HepG2 (cell line): ENCODE data around the gene ZBTB45. TPM values are rescaled to one million over a fixed set of nuclear protein-coding genes. Genes with fewer than 3 reads are reported as not detected.
A peak's percentile ranks its signal among the peaks of the same experiment; 100 is the strongest.

Source experiments
- ARID5B ChIP-seq: IDR thresholded peaks from 2 replicates; pipeline ENCODE4 v1.4.0; 2020; ENCODE audit warnings: mild to moderate bottlenecking, missing genetic modification reagents
- CENPX ChIP-seq: sonication (generic); formaldehyde crosslinking; IDR thresholded peaks from 2 replicates; pipeline ENCODE4 v1.9.0; 2021; ENCODE audit warnings: mild to moderate bottlenecking, missing genetic modification reagents, moderate library complexity
- FLYWCH1 ChIP-seq: sonication (generic); formaldehyde crosslinking; IDR thresholded peaks from 2 replicates; pipeline ENCODE4 v1.8.1; 2023; ENCODE audit warnings: mild to moderate bottlenecking, missing genetic modification reagents
- IRF2 ChIP-seq: IDR thresholded peaks from 2 replicates; pipeline ENCODE4 v1.6.1; 2018; ENCODE audit warnings: missing genetic modification reagents, missing compliant biosample characterization
- JUN ChIP-seq: sonication (generic); formaldehyde crosslinking; IDR thresholded peaks from 2 replicates; pipeline ENCODE4 v1.4.0; 2020; ENCODE audit warnings: mild to moderate bottlenecking, missing genetic modification reagents
- MLXIP ChIP-seq: sonication (generic); formaldehyde crosslinking; IDR thresholded peaks from 2 replicates; pipeline ENCODE4 v1.9.0; 2021; ENCODE audit warnings: missing genetic modification reagents, borderline replicate concordance
- NR3C1 ChIP-seq: sonication (generic); formaldehyde crosslinking; IDR thresholded peaks from 2 replicates; pipeline ENCODE4 v1.4.0; 2020; ENCODE audit warnings: missing genetic modification reagents
- POLR2A ChIP-seq, 2 experiments: IDR thresholded peaks; 2 replicates each; pipeline ENCODE4 v1.6.1; 2011; ENCODE audit warnings: low read depth in 2 of 2, low read length in 2 of 2, mild to moderate bottlenecking in 1 of 2, moderate library complexity in 1 of 2; ENCODE audit not compliant: insufficient read depth in 1 of 2
- SOX6 ChIP-seq, 2 experiments: fragments of 450-650 bp in 1 of 2; sonication (generic) in 1 of 2; formaldehyde crosslinking in 1 of 2; IDR thresholded peaks; 2 replicates each; pipeline versions ENCODE4 v1.4.0 to v1.6.1; 2017 to 2020; ENCODE audit warnings: antibody characterized with exemption in 1 of 2, mild to moderate bottlenecking in 1 of 2, missing genetic modification reagents in 1 of 2
- TCF7 ChIP-seq: sonication (generic); IDR thresholded peaks from 2 replicates; pipeline ENCODE4 v1.6.1; 2016; ENCODE audit warnings: antibody characterized with exemption, low read depth
- ZHX1 ChIP-seq: sonication (generic); formaldehyde crosslinking; IDR thresholded peaks from 2 replicates; pipeline ENCODE4 v1.8.1; 2022; ENCODE audit warnings: low read depth, mild to moderate bottlenecking, missing genetic modification reagents
- ZNF207 ChIP-seq: fragments of 450-650 bp; IDR thresholded peaks from 2 replicates; pipeline ENCODE4 v1.6.1; 2016; ENCODE audit warnings: antibody characterized with exemption, borderline replicate concordance
- ZNF234 ChIP-seq: sonication (generic); formaldehyde crosslinking; conservative IDR thresholded peaks from 2 replicates; pipeline ENCODE4 v1.5.1; 2020; ENCODE audit warnings: mild to moderate bottlenecking, missing genetic modification reagents
- ZNF574 ChIP-seq: sonication (generic); formaldehyde crosslinking; IDR thresholded peaks from 2 replicates; pipeline ENCODE4 v1.4.0; 2020; ENCODE audit warnings: missing genetic modification reagents
- ZNF615 ChIP-seq: sonication (generic); formaldehyde crosslinking; IDR thresholded peaks from 2 replicates; pipeline ENCODE4 v1.5.0; 2020; ENCODE audit warnings: mild to moderate bottlenecking, missing genetic modification reagents, borderline replicate concordance
- ZNF782 ChIP-seq: sonication (generic); formaldehyde crosslinking; IDR thresholded peaks from 2 replicates; pipeline ENCODE4 v1.4.0; 2020; ENCODE audit warnings: missing genetic modification reagents, mild to moderate bottlenecking, borderline replicate concordance
- polyA plus RNA-seq, 8 experiments: library from polyadenylated mRNA; depleted of rRNA in 3 of 8; stranded (reverse) in 7 of 8; unstranded in 1 of 8; fragments of >200 nt; fragmentation: Illumina TruSeq in 4 of 8; extraction: Trizol in 4 of 8; gene quantifications; 2 replicates each; pipeline versions ENCODE4 v1.2.1 to v1.2.3, GENCODE V29; 2011 to 2016; ENCODE audit warnings: low read depth in 4 of 8, missing spikeins in 1 of 8, mixed read lengths in 1 of 8; ENCODE audit not compliant: insufficient read depth in 1 of 8
- total RNA-seq, 5 experiments: library from RNA; depleted of rRNA; stranded (reverse); fragments of >200 nt; fragmentation: Illumina TruSeq; extraction: Trizol; gene quantifications; 2 replicates each; pipeline ENCODE4 v1.2.3, GENCODE V29; 2016; ENCODE audit warnings: low read depth in 1 of 5

ZBTB45 gene
- total and polyA plus RNA-seq, 2 of the 13 experiments (the other 11 are each of a cell fraction or from before 2014, with no cell fraction given): 3.0 to 3.7 TPM

GRCh38 chr19:58558623-58559274, 39.1 kb upstream of the ZBTB45 start (continued):
- TF ChIP-seq CENPX (CRISPR knock-in tag) (no peak), ARID5B (no peak), TCF7 (no peak), JUN (CRISPR knock-in tag) (no peak; the same call in 1 of the 2 replicates), ZNF615 (no peak), MLXIP (CRISPR knock-in tag) (no peak), NR3C1 (CRISPR knock-in tag) (no peak), ZNF234 (CRISPR knock-in tag) (peak; percentile 83; the same call in 1 of the 2 replicates), SOX6 (IDR thresholded peaks at IDR 0.05) (no peak), SOX6 (CRISPR knock-in tag; IDR thresholded peaks at IDR 0.05) (peak; percentile 38; the same call in 1 of the 2 replicates), IRF2 (CRISPR knock-in tag) (peak; percentile 44; the same call in 1 of the 2 replicates), ZNF207 (no peak), POLR2A (IDR thresholded peaks at IDR 0.05; ENCODE audit: insufficient read depth in 1 of 2, low read depth in 2 of 2, low read length in 2 of 2) (peak in 1 of 2 experiments; percentile 75; a peak in 1 of 4 replicates), ZNF574 (CRISPR knock-in tag) (peak; percentile 50; the same call in 1 of the 2 replicates), FLYWCH1 (CRISPR knock-in tag) (no peak), ZNF782 (CRISPR knock-in tag) (no peak), ZHX1 (CRISPR knock-in tag) (no peak)
